Keratinocyte (primary cell): ENCODE data around the gene SLC9A8. TPM values are rescaled to one million over a fixed set of nuclear protein-coding genes. Genes with fewer than 3 reads are reported as not detected.

Experiments used
- DNase-seq: peaks from one replicate; pipeline ENCODE4 v3.0.0-alpha.2; 2011; ENCODE audit warnings: low read depth, missing footprints, low spot score
- FAIRE-seq: peaks from 2 replicates; lab custom pipeline; 2011; peaks lifted over from hg19 to GRCh38; lab: Jason Lieb, UNC
- H2AFZ ChIP-seq: 2 replicates; pipeline ENCODE4 v1.6.0; 2012; ENCODE audit warnings: low read length, control low read depth, inconsistent platforms; ENCODE audit not compliant: control insufficient read depth
- H3K27ac ChIP-seq: 2 replicates; pipeline ENCODE4 v1.5.1; 2011; ENCODE audit warnings: low read length; ENCODE audit not compliant: control insufficient read depth, insufficient read depth
- H3K27me3 ChIP-seq: 3 replicates; pipeline ENCODE4 v1.6.0; 2011; ENCODE audit warnings: low read length; ENCODE audit not compliant: control insufficient read depth, insufficient read depth; ENCODE audit errors: extremely low read depth
- H3K36me3 ChIP-seq, 2 experiments: 2 replicates in 1 of 2; 3 replicates in 1 of 2; pipeline ENCODE4 v1.5.1; 2011; ENCODE audit warnings: low read length in 2 of 2, mild to moderate bottlenecking in 1 of 2; ENCODE audit not compliant: control insufficient read depth in 2 of 2, insufficient read depth in 2 of 2; ENCODE audit errors: extremely low read depth in 1 of 2
- H3K4me1 ChIP-seq: 3 replicates; pipeline ENCODE4 v1.5.1; 2011; ENCODE audit warnings: low read length; ENCODE audit not compliant: control insufficient read depth, insufficient read depth; ENCODE audit errors: extremely low read depth
- H3K4me2 ChIP-seq: 3 replicates; pipeline ENCODE4 v1.6.0; 2011; ENCODE audit warnings: low read depth, low read length; ENCODE audit not compliant: control insufficient read depth, insufficient read depth; ENCODE audit errors: extremely low read depth
- H3K4me3 ChIP-seq, 3 experiments: fragments of 200-600 bp in 1 of 3; sonication (generic) in 1 of 3; 2 replicates in 2 of 3; 3 replicates in 1 of 3; pipeline ENCODE4 v1.5.1; 2011 to 2016; ENCODE audit warnings: low read length in 3 of 3, mild to moderate bottlenecking in 3 of 3, control low read depth in 2 of 3, inconsistent platforms in 1 of 3, low read depth in 1 of 3, mixed read lengths in 1 of 3, mixed run types in 1 of 3, moderate library complexity in 1 of 3; ENCODE audit not compliant: control insufficient read depth in 2 of 3, insufficient read depth in 2 of 3; ENCODE audit errors: extremely low read depth in 1 of 3
- H3K79me2 ChIP-seq: 2 replicates; pipeline ENCODE4 v1.6.0; 2012; ENCODE audit warnings: low read length; ENCODE audit not compliant: control insufficient read depth, insufficient read depth
- H3K9ac ChIP-seq: 3 replicates; pipeline ENCODE4 v1.6.0; 2011; ENCODE audit warnings: low read length; ENCODE audit not compliant: control insufficient read depth, insufficient read depth; ENCODE audit errors: extremely low read depth
- H3K9me1 ChIP-seq: 3 replicates; pipeline ENCODE4 v1.6.0; 2011; ENCODE audit warnings: low read length; ENCODE audit not compliant: control insufficient read depth, insufficient read depth; ENCODE audit errors: extremely low read depth
- H3K9me3 ChIP-seq: 2 replicates; pipeline ENCODE4 v1.5.1; 2012; ENCODE audit warnings: low read depth, low read length; ENCODE audit not compliant: control insufficient read depth
- H4K20me1 ChIP-seq: 3 replicates; pipeline ENCODE4 v1.6.0; 2011; ENCODE audit warnings: low read length; ENCODE audit not compliant: control insufficient read depth, insufficient read depth; ENCODE audit errors: extremely low read depth
- CTCF ChIP-seq, 3 experiments: IDR thresholded peaks in 1 of 3; conservative IDR thresholded peaks in 1 of 3; optimal IDR thresholded peaks in 1 of 3; 2 replicates in 2 of 3; 3 replicates in 1 of 3; pipeline versions ENCODE3 to v1.5.1; 2011; ENCODE audit warnings: low read length in 3 of 3, mild to moderate bottlenecking in 3 of 3, moderate library complexity in 2 of 3, control low read depth in 1 of 3, inconsistent platforms in 1 of 3; ENCODE audit not compliant: insufficient read depth in 2 of 3; ENCODE audit errors: extremely low read depth in 1 of 3
- EZH2 ChIP-seq: IDR thresholded peaks from one replicate; pipeline ENCODE4 v1.6.1; 2012; ENCODE audit warnings: inconsistent platforms, mild to moderate bottlenecking, low read length, moderate library complexity
- dilution Hi-C: fragments of 300-500 bp; cut with MboI; formaldehyde crosslinking; loops from one replicate; pipeline ENCODE4 v1.7.0; 2020; ENCODE audit warnings: low sequenced_read_pairs; ENCODE audit not compliant: extremely low pct_ligation_motif_present
- polyA plus RNA-seq, 5 experiments: library from polyadenylated mRNA; depleted of rRNA in 3 of 5; stranded (reverse) in 3 of 5; stranded (forward) in 1 of 5; unstranded in 1 of 5; fragments of >200 nt; gene quantifications; 1 replicate in 1 of 5; 2 replicates in 3 of 5; 3 replicates in 1 of 5; pipeline versions ENCODE4 v1.2.1 to v1.2.3, GENCODE V29; 2011 to 2012; ENCODE audit warnings: missing spikeins in 2 of 5, low read depth in 1 of 5, low replicate concordance in 1 of 5

SLC9A8 gene
- polyA plus RNA-seq, 1 donor (not counting 4 experiments of a cell fraction or from before 2014, with no cell fraction given): 1.9 TPM

GRCh38 chr20:49885558-49886332 lies 73.1 kb downstream of the SLC9A8 start:
- TF ChIP-seq CTCF (optimal IDR thresholded peaks at IDR 0.05 in 1 of 3, IDR thresholded peaks at IDR 0.05 in 1 of 3, conservative IDR thresholded peaks at IDR 0.05 in 1 of 3; ENCODE audit: extremely low read depth in 1 of 3, insufficient read depth in 2 of 3, low read length in 3 of 3): no peak
- no peak for TF ChIP-seq EZH2
- Histone ChIP-seq H3K9ac (no peak overlapping the region), H3K4me2 (no peak overlapping the region), H3K27ac (no peak overlapping the region), H3K79me2 (no peaks in the 10 kb centered on the region), H2AFZ (no peak overlapping the region), H3K4me1 (no peaks in the 10 kb centered on the region), H3K4me3 (no peak overlapping the region), H3K9me1 (no peaks in the 10 kb centered on the region), H3K36me3 (peaks cover 14 to 16% of the 10 kb centered on the region in 2 experiments), H3K9me3 (no peaks in the 10 kb centered on the region), H3K27me3 (no peaks in the 10 kb centered on the region), H4K20me1 (no peaks in the 10 kb centered on the region)
- no peak for DNase-seq
- no peak for FAIRE-seq
- dilution Hi-C loops: no loop called here

- Histone ChIP-seq H3K79me2 (no peaks in the 10 kb centered on the region), H3K27ac (no peak overlapping the region), H3K4me2 (no peak overlapping the region), H4K20me1 (no peaks in the 10 kb centered on the region), H3K27me3 (no peaks in the 10 kb centered on the region), H3K4me3 (no peak overlapping the region), H3K9me1 (no peaks in the 10 kb centered on the region), H3K36me3 (peaks cover 12 to 16% of the 10 kb centered on the region in 2 experiments), H3K4me1 (no peaks in the 10 kb centered on the region), H3K9ac (no peak overlapping the region), H2AFZ (no peak overlapping the region), H3K9me3 (no peaks in the 10 kb centered on the region)
- no peak for DNase-seq
- FAIRE-seq: no peak
- TF ChIP-seq EZH2 (no peak), CTCF (optimal IDR thresholded peaks at IDR 0.05 in 1 of 3, IDR thresholded peaks at IDR 0.05 in 1 of 3, conservative IDR thresholded peaks at IDR 0.05 in 1 of 3; ENCODE audit: extremely low read depth in 1 of 3, insufficient read depth in 2 of 3, low read length in 3 of 3) (no peak)
- dilution Hi-C loops: no loop called here
Measured at GRCh38 chr20:49886571-49887213, 74.1 kb downstream of the SLC9A8 start.
